Loucy (cell line): Measurements from ENCODE around the gene CNFN.

Source experiments
- H2AFZ ChIP-seq: fragments of 200-600 bp; sonication (generic); 2 replicates; pipeline ENCODE4 v1.6.0; 2016; ENCODE audit warnings: antibody characterized with exemption, mild to moderate bottlenecking, low read length, moderate library complexity
- H3F3A ChIP-seq: fragments of 200-600 bp; 2 replicates; pipeline ENCODE4 v1.6.0; 2016; ENCODE audit warnings: antibody characterized with exemption, low read depth, mild to moderate bottlenecking
- H3K27me3 ChIP-seq: fragments of 200-600 bp; sonication (generic); 2 replicates; pipeline ENCODE4 v1.6.1; 2014; ENCODE audit warnings: low read length, mild to moderate bottlenecking; ENCODE audit not compliant: insufficient read depth, poor library complexity, severe bottlenecking
- H3K36me3 ChIP-seq: fragments of 200-600 bp; sonication (generic); 2 replicates; pipeline ENCODE4 v1.6.1; 2016; ENCODE audit warnings: low read length; ENCODE audit not compliant: insufficient read depth
- H3K4me1 ChIP-seq: fragments of 200-600 bp; sonication (generic); 2 replicates; pipeline ENCODE4 v1.5.1; 2014; ENCODE audit warnings: low read length, mild to moderate bottlenecking; ENCODE audit not compliant: insufficient read depth, poor library complexity, severe bottlenecking
- H3K4me2 ChIP-seq: fragments of 200-600 bp; sonication (generic); 2 replicates; pipeline ENCODE4 v1.6.0; 2014; ENCODE audit warnings: antibody characterized with exemption, low read length, low read depth, mild to moderate bottlenecking; ENCODE audit not compliant: poor library complexity, severe bottlenecking
- H3K4me3 ChIP-seq: fragments of 200-600 bp; sonication (generic); 2 replicates; pipeline ENCODE4 v1.5.1; 2014; ENCODE audit warnings: low read length, mild to moderate bottlenecking, mixed read lengths; ENCODE audit not compliant: poor library complexity, severe bottlenecking
- H3K79me2 ChIP-seq: fragments of 200-600 bp; sonication (generic); 2 replicates; pipeline ENCODE4 v1.6.1; 2014; ENCODE audit warnings: low read length; ENCODE audit not compliant: insufficient read depth
- H3K9ac ChIP-seq: fragments of 200-600 bp; sonication (generic); 2 replicates; pipeline ENCODE4 v1.6.0; 2014; ENCODE audit warnings: mild to moderate bottlenecking, low read depth, low read length, moderate library complexity; ENCODE audit not compliant: poor library complexity, severe bottlenecking
- H3K9me2 ChIP-seq: fragments of 200-600 bp; sonication (generic); replicated peaks from 2 replicates; pipeline ENCODE4 v1.6.1; 2016; ENCODE audit warnings: low read depth, low read length, mixed read lengths
- H3K9me3 ChIP-seq: fragments of 200-600 bp; sonication (generic); 2 replicates; pipeline ENCODE4 v1.6.1; 2014; ENCODE audit warnings: mild to moderate bottlenecking, antibody characterized with exemption, low read length, low read depth; ENCODE audit not compliant: insufficient read depth
- H4K20me1 ChIP-seq: fragments of 200-600 bp; sonication (generic); 2 replicates; pipeline ENCODE4 v1.6.0; 2014; ENCODE audit warnings: antibody characterized with exemption, low read length, mild to moderate bottlenecking; ENCODE audit not compliant: insufficient read depth, poor library complexity, severe bottlenecking
- EZH2phosphoT487 ChIP-seq: fragments of 200-600 bp; IDR thresholded peaks from 2 replicates; pipeline ENCODE4 v1.6.1; 2018; ENCODE audit warnings: antibody characterized with exemption, mild to moderate bottlenecking, moderate library complexity, borderline replicate concordance
- TF ChIP-seq, protein P1 (sequence below): fragments of 200-600 bp; sonication (generic); conservative IDR thresholded peaks from 2 replicates; pipeline ENCODE4 v1.5.1; 2014; ENCODE audit warnings: mild to moderate bottlenecking, antibody characterized with exemption, low read length

Gene CNFN

GRCh38 chr19:42369433-42370067 lies 20.5 kb downstream of the CNFN start:
- Histone ChIP-seq H3K27me3 (no peaks in the 10 kb centered on the region), H4K20me1 (no peaks in the 10 kb centered on the region), H3K79me2 (no peaks in the 10 kb centered on the region), H3F3A (no peaks in the 10 kb centered on the region), H3K36me3 (no peaks in the 10 kb centered on the region), H3K9me3 (no peaks in the 10 kb centered on the region), H3K4me2 (no peak overlapping the region), H3K4me1 (peaks cover 9% of the 10 kb centered on the region), H3K9ac (no peak overlapping the region), H3K4me3 (no peak overlapping the region), H3K9me2 (no peaks in the 10 kb centered on the region), H2AFZ (no peak overlapping the region)
- no peak for TF ChIP-seq EZH2phosphoT487
- TF ChIP-seq, protein P1, sequence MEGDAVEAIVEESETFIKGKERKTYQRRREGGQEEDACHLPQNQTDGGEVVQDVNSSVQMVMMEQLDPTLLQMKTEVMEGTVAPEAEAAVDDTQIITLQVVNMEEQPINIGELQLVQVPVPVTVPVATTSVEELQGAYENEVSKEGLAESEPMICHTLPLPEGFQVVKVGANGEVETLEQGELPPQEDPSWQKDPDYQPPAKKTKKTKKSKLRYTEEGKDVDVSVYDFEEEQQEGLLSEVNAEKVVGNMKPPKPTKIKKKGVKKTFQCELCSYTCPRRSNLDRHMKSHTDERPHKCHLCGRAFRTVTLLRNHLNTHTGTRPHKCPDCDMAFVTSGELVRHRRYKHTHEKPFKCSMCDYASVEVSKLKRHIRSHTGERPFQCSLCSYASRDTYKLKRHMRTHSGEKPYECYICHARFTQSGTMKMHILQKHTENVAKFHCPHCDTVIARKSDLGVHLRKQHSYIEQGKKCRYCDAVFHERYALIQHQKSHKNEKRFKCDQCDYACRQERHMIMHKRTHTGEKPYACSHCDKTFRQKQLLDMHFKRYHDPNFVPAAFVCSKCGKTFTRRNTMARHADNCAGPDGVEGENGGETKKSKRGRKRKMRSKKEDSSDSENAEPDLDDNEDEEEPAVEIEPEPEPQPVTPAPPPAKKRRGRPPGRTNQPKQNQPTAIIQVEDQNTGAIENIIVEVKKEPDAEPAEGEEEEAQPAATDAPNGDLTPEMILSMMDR, result no peak

DNA sequence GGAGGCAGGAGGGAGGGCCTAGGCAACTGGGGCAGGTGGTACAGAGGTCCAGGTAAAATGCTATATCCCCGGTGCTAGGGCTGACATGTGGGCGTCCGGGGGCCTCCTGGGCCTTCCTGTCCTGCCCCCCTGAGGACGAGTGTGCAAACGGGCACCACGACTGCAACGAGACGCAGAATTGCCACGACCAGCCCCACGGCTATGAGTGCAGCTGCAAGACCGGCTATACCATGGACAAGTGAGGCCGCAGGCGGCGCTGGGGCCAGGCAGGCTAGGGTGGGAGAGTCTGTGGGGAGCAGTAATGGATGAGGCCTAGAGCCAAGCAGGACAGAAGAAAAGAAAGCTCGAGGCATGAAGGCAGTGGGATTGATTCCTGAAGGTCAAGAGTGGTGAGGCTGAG lies 21.3 kb downstream of the CNFN start:
- no peak overlapping the region for H3K4me3 ChIP-seq
- no peak overlapping the region for H3K4me2 ChIP-seq
- no peaks in the 10 kb centered on the region for H3K9me2 ChIP-seq
- no peak overlapping the region for H3K9ac ChIP-seq
- H3K9me3 ChIP-seq, result no peaks in the 10 kb centered on the region; the same call in 1 of the 2 replicates
- no peak for TF ChIP-seq EZH2phosphoT487
- TF ChIP-seq, protein P1, result no peak
- H3K36me3 ChIP-seq, result no peaks in the 10 kb centered on the region
- H3K4me1 ChIP-seq, result peaks cover 9% of the 10 kb centered on the region
- no peaks in the 10 kb centered on the region for H4K20me1 ChIP-seq
- H3K79me2 ChIP-seq, result no peaks in the 10 kb centered on the region
- no peaks in the 10 kb centered on the region for H3K27me3 ChIP-seq
- no peaks in the 10 kb centered on the region for H3F3A ChIP-seq
- no peak overlapping the region for H2AFZ ChIP-seq

GRCh38 chr19:42368360-42368759 lies 21.7 kb downstream of the CNFN start:
- H3K9me2 ChIP-seq, result no peaks in the 10 kb centered on the region
- H3K79me2 ChIP-seq, result no peaks in the 10 kb centered on the region
- no peak overlapping the region for H3K4me2 ChIP-seq
- H3K9ac ChIP-seq, result no peak overlapping the region
- no peaks in the 10 kb centered on the region for H3K36me3 ChIP-seq
- no peak for TF ChIP-seq EZH2phosphoT487
- TF ChIP-seq, protein P1, result no peak
- H3K9me3 ChIP-seq, result no peaks in the 10 kb centered on the region; the same call in 1 of the 2 replicates
- no peaks in the 10 kb centered on the region for H3K27me3 ChIP-seq
- H3K4me1 ChIP-seq, result peaks cover 9% of the 10 kb centered on the region
- no peaks in the 10 kb centered on the region for H4K20me1 ChIP-seq
- no peak overlapping the region for H3K4me3 ChIP-seq
- H2AFZ ChIP-seq, result no peak overlapping the region
- H3F3A ChIP-seq, result no peaks in the 10 kb centered on the region
